ENCODE results near the gene EXTL1. TPM values are rescaled to one million over a fixed set of nuclear protein-coding genes. Genes with fewer than 3 reads are reported as not detected.

The EXTL1 gene
- under 1 TPM in 3 of 4 donors, not detected in 1; 0.08 to 0.81 (median 0.31) TPM for total RNA-seq

GRCh38 chr1:26021647-26022403, at the start of gene EXTL1:
Gene EXTL1, plus strand, starts transcription at chr1:26021775. Its CDS starts 872 bp downstream, at chr1:26022647.
- peak within 1 kb of the TSS in 1 of 2 donors; percentile 25 for H3K4me3 ChIP-seq
- TF ChIP-seq POLR2AphosphoS5 (IDR thresholded peaks at IDR 0.05) (no peak), CTCF (IDR thresholded peaks at IDR 0.05) (no peak), POLR2A (IDR thresholded peaks at IDR 0.05) (no peak), EP300 (IDR thresholded peaks at IDR 0.05) (no peak)
- 0% methylated on average over 1 to 2 of the region's 15 CpGs for WGBS, 2 donors (ENCODE audit: low coverage in 1 of 2)
- H3K4me1 ChIP-seq, result peaks cover 0 to 33% (median 0%) of the 10 kb centered on the region in 3 donors
- peak within 1 kb of the TSS in 1 of 4 donors; percentile 32 for H3K27ac ChIP-seq
- no peaks in the 10 kb centered on the region for H3K27me3 ChIP-seq
- H3K36me3 ChIP-seq, result no peaks in the 10 kb centered on the region
- H3K9me3 ChIP-seq, result no peaks in the 10 kb centered on the region
- no peak for ATAC-seq

GRCh38 chr1:25971811-25972180, 49.8 kb upstream of the EXTL1 start:
- no peak overlapping the region for H3K4me3 ChIP-seq
- no peak for ATAC-seq
- WGBS, 2 donors (ENCODE audit: low coverage in 1 of 2), result 63 to 69% methylated on average over 1 of the region's 1 CpG
- H3K27ac ChIP-seq, result no peak overlapping the region
- no peaks in the 10 kb centered on the region for H3K9me3 ChIP-seq
- TF ChIP-seq EP300 (IDR thresholded peaks at IDR 0.05), result no peak
- TF ChIP-seq POLR2A (IDR thresholded peaks at IDR 0.05), result no peak
- TF ChIP-seq POLR2AphosphoS5 (IDR thresholded peaks at IDR 0.05), result no peak
- no peak for TF ChIP-seq CTCF (IDR thresholded peaks at IDR 0.05)
- no peaks in the 10 kb centered on the region for H3K4me1 ChIP-seq
- peaks cover 0 to 100% of the 10 kb centered on the region in 2 donors for H3K36me3 ChIP-seq
- no peaks in the 10 kb centered on the region for H3K27me3 ChIP-seq

GRCh38 chr1:25973610-25974321, 47.8 kb upstream of the EXTL1 start:
- Histone ChIP-seq H3K36me3 (peaks cover 0 to 97% of the 10 kb centered on the region in 2 donors), H3K27ac (no peak overlapping the region), H3K9me3 (no peaks in the 10 kb centered on the region), H3K27me3 (no peaks in the 10 kb centered on the region), H3K4me1 (no peaks in the 10 kb centered on the region), H3K4me3 (no peak overlapping the region)
- ATAC-seq, result no peak
- WGBS, 2 donors (ENCODE audit: low coverage in 1 of 2), result 66 to 90% methylated on average over 3 of the region's 6 CpGs
- TF ChIP-seq POLR2A (IDR thresholded peaks at IDR 0.05) (no peak), POLR2AphosphoS5 (IDR thresholded peaks at IDR 0.05) (no peak), EP300 (IDR thresholded peaks at IDR 0.05) (no peak)

GRCh38 chr1:25977801-25978200, 43.8 kb upstream of the EXTL1 start:
- no peak overlapping the region for H3K4me3 ChIP-seq
- no peaks in the 10 kb centered on the region for H3K9me3 ChIP-seq
- no peaks in the 10 kb centered on the region for H3K4me1 ChIP-seq
- 70 to 91% methylated on average over 4 to 5 of the region's 5 CpGs for WGBS, 2 donors (ENCODE audit: low coverage in 1 of 2)
- TF ChIP-seq POLR2AphosphoS5 (IDR thresholded peaks at IDR 0.05), result no peak
- H3K36me3 ChIP-seq, result peaks cover 2 to 97% of the 10 kb centered on the region in 2 donors
- no peaks in the 10 kb centered on the region for H3K27me3 ChIP-seq
- no peak for ATAC-seq
- H3K27ac ChIP-seq, result no peak overlapping the region

- ATAC-seq, result no peak
- TF ChIP-seq CTCF (IDR thresholded peaks at IDR 0.05) (no peak), POLR2A (IDR thresholded peaks at IDR 0.05) (no peak), POLR2AphosphoS5 (IDR thresholded peaks at IDR 0.05) (no peak), EP300 (IDR thresholded peaks at IDR 0.05) (no peak)
- no peaks in the 10 kb centered on the region for H3K4me1 ChIP-seq
- no peak overlapping the region for H3K27ac ChIP-seq
- H3K9me3 ChIP-seq, result no peaks in the 10 kb centered on the region
- H3K36me3 ChIP-seq, result peaks cover 5 to 97% of the 10 kb centered on the region in 2 donors
- no peaks in the 10 kb centered on the region for H3K27me3 ChIP-seq
- 72 to 91% methylated on average over 1 to 2 of the region's 2 CpGs for WGBS, 2 donors (ENCODE audit: low coverage in 1 of 2)
- no peak overlapping the region for H3K4me3 ChIP-seq
These were observed 43.2 kb upstream of the EXTL1 start for GRCh38 chr1:25978403-25978802.
